HG03558 (cell line): ENCODE results near the gene CFAP77.

ENCODE experiments used
- ATAC-seq: cut with Tn5 transposase; IDR thresholded peaks from one replicate; pipeline ENCODE4 v1.9.1; 2021; ENCODE audit warnings: moderate number of reproducible peaks; ENCODE audit not compliant: unreplicated experiment; ENCODE audit errors: extremely low read depth

CFAP77 gene

DNA sequence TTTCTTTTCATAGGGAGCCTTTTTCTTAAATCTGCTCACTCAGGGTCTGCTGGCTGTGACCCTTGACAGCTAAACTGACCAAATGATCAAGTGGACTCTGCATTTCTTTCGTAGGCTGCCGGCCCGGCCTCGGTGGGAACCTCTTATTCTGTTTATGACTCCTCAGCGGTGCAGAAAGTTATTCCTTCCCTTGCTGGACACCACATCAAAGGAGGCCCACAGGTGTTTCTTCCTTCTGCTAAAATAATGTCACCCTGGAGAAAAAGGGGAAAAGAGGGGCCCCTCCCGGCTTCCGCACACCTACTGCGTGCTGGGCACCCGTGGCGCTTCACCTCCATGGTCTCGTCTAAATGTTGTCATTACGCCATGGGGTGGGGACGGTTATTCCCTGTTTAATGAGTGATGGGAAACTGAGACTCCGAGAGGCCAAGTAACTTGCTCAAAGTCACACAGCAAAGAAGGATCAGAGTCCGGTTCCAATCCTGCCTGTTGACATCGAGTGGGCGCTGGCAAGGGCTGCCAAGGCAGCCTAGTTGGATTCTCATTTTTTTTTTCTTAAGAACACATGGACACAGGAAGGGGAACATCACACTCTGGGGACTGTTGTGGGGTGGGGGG lies 72.3 kb downstream of the CFAP77 start:
- no peak for ATAC-seq

DNA sequence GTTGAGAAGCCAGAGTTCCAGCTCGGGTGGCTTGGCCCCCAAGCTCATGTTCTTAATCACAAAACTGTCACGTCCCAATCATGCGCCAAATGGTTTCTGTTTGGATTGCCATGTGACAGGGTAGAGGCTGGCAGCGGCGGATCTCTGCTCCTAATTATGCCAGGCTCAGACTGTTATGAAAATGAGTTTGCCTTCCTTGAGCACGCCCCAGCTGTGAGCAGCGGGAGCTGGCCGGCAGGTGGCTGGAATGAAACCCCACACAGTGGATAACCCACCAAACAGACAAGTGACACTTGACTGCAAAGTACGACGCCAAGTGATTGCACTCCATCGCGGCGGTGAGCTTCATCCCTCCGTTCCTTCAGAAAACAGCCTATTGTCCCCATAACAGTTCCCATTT lies 75.4 kb downstream of the CFAP77 start:
- ATAC-seq: no peak

DNA sequence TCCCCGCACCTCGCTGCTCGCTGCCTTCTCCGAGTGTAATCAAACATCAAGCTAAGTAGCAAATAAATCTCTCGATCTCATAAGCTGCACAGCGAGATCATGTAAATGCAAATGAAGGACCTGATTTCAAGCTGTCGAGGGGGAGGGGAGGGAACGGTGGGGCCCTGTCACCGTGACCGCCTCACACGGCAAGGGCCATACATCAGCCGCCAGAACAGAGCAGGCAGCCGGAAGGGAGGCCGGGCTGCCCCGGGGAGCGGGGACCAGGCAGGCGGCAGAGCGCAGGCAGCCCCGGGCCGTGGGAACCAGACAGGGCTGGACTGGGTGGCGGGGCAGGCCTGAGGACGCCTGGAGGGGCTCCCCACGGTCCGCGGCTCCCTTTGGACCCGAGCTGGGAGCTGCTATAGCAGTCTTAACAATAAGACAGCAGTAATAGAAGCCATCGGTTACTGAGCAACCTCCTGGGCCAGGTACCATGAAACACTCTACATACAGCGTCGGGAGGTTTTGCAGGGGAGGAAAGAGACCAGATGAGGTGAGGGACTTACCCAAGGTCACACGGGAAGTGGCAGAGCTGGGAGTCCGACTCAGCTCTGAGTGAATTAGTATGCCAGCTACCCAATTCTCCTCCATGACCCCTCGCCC lies 76.8 kb downstream of the CFAP77 start:
- no peak for ATAC-seq

DNA sequence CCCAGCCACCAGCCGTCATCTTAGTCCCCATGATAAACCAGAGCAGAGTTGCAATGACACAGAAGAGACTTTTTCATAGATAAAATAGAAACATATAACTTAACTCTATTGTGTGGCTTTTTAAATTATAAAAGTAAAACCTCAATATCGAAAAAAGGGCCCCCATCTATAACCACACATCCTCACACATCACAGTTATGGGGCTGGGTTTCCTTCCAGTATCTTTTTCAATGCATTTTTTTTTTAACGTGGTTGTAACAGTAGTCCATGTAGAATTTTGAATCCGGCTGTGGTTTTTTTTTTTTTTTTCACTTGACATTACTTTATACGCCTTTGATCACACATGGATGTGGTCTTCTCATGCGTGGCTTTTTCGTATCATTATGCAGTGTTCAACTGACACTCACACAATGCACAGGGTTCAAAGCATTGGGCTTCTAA lies 77.4 kb downstream of the CFAP77 start:
- ATAC-seq: no peak

DNA sequence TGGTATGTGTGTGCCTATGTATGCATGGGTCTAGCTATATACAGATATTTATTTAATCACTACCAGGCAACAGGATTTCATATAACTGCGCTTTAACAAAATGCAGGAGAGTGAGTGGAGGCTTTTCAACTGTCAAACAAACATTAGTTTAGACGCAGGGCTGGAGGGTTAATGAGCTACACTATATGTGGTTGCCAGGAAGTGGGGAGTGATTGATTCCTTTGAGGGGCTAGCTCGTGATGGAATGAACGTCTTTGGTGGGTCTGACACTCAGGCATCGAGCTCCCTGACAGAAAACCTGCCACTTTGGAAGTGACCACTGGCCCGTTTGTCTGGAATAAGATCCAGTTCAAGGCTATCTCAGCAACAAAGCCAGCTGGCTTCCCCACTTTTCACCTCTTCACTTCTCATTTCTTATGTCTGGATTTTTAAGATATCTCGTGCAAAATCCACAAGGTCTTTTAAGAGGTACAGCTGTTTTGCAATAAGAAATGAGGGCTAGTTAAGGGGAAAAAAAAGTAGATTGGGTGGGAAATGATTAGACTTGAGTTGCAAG lies 78.0 kb downstream of the CFAP77 start:
- no peak for ATAC-seq

DNA sequence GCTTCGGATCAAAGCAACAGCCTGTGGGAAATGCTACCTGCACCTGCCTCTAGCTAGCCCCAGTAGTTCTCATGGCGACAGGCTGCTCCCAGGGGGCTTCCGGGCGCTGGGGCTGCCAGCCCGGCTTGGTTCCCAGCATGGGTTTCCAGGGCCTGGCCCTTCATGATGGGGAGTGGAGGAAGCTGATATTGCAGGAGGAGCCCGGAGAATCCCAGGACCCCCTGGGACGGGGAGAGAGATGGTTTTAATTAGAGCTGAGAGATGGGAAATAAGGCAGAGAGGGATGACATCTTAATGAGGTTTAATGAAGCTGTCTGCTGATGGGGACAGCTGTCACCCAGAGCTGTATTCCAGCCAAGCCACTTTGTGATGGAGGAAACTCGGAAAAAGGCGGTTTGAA lies 78.6 kb downstream of the CFAP77 start:
- ATAC-seq: no peak

DNA sequence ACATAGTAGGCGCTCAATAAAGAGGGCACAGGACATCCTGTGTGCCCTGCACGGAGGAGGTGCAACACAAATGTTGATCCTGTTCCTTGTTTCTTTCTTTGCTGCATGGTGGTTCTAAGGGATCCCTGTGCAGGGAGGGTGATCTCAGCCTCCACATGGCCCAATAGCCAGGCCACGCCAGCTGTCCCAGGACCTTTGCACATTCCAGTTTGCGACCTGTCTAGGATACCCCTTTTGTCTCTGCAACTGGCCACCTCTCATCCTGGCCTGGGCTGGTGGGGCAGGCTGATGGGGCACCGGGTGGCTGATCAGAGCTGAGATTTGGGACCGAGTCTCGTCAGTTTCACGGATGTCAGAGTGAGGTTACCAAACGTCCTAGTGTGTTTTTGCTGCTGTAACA lies 79.5 kb downstream of the CFAP77 start:
- ATAC-seq: no peak

DNA sequence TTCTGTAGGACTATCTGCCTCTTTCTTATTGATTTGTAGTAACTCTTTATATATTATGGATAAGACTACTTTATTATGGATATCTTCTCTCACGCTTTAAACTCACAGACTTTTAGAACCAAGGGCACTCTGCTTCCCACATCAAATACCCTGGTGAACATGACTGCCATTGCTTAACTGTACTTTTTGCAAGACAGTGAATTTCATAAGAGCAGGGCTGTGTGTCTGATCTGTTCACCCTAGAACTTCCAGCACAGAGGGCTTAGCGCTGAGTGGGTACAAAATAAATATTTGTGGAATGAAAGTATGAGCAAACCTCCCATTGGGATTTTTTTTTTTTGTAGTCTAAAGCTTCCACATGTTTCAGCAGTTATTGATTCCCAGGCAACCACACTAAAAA lies 84.8 kb downstream of the CFAP77 start:
- ATAC-seq: no peak

DNA sequence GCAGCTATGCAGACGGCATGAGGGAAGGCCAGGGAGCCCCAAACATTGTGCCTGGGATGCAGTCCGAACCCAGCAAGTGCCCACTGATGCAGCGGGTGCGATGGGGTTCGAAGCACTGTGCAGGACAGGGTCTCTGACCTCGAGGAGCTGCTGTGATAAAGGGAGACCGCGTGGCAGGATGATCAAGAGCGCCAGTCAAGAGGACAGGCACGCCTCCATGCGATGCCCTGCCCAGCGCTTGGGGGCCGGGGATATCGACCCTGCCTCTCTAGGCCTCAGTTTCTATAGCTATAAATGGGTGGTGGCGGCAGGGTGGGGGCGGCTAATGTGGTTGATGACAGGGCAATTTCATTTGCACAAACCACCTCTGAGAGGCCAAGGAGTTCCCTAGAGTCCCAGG lies 87.7 kb downstream of the CFAP77 start:
- ATAC-seq: no peak

DNA sequence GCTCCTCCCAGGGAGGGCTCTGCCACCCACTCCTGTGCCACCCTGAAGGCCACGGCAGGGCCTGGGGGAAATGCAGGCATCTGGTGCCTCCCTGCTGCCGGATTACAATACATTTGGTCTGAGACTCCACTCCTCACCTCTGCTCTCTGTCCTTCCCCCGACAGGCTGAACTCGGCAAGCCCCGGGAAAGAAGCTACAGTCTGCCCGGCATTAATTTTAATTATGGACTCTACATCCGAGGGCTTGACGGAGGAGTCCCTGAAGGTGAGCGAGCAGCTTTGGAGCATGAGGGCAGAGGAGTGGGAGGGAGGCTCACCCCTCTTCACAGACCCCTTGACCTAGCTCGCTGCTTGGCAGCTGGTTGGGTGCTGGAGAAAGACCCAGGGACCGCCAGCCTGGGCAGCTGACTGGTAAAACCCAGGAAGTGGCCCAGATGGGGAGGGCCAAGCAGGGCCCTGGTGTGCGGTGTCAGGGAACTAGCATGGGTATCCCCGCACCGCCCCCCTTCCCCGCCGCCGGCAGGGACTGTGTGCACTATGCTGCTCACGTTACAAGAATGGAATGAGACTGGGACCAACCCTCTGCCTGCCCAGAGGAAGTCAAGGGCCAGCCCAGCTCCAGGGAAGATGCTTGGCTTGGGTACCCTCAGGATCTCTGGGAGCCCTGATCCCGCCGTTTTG lies 88.7 kb downstream of the CFAP77 start:
- ATAC-seq: no peak

DNA sequence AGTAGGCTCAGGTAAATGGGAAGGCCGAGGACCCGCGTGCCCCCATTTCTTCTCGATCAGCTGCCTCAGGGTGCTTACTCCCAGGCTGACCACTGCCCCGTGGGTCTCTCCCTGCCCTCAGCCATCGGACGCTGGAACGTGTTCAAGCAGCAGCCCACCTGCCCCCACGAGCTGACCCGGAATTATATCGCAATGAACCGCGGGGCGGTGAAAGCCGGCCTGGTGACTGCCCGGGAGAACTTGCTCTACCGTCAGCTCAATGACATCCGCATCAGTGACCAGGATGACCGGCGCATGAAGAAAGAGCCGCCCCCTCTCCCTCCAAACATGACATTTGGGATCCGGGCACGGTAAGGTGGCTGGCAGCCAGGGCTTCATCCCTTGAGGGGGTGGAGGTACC lies 89.2 kb downstream of the CFAP77 start:
- no peak for ATAC-seq

DNA sequence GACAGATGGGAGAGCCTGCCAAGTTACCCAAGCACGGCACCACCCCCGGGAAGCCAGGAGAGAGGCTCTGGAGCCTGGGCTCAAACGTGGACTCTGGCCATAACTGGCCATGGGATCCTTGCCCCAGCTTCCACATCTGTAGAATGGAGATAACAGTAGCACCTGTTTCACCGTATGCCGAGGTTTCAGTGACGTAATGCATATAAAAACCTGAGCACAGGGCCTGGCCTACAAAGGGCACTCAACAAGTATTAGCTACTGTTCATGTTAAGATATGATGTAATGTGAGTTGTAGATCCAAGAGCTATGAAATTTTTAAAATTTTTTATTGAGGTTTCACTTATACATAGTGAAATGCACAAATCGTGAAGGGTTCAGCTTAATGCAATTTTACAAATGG lies 90.2 kb downstream of the CFAP77 start:
- ATAC-seq: no peak

DNA sequence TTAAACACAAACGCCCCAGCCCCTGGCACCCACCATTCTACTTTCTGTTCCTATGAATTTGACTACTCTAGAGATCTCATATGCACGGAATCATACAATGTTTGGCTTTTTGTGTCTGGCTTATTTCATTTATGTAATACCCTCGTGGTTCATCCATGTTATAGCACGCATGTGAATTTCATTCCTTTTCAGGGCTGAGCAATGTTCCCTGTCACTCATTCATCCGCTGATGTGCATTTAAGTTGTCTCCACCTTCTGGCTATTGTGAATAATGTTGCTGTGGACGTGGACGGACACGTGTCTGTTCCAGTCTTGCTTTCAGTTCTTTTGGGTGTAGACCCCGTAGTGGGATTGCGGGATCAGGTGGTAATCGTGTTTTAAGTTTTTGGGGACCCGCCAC lies 92.5 kb downstream of the CFAP77 start:
- no peak for ATAC-seq

DNA sequence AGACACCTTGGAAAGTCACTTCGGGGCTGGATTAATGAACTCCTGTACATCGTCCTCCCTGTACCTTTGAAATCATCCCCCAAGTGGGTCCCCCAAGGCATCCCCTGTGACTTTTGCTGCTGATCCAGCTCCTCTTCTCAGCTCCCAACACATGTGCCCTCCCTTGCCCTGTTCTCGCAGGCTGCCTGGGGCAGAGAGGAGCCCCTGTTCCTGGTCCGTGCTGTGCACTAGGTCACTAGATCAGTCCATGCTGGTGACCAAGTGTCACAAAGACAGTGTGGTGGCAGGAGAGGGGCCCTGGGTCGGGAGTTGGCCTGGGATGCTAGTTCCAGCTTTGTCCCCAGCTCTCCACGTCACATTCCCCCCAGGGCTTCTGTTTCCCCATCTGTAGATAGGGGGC lies 93.1 kb downstream of the CFAP77 start:
- ATAC-seq: no peak

DNA sequence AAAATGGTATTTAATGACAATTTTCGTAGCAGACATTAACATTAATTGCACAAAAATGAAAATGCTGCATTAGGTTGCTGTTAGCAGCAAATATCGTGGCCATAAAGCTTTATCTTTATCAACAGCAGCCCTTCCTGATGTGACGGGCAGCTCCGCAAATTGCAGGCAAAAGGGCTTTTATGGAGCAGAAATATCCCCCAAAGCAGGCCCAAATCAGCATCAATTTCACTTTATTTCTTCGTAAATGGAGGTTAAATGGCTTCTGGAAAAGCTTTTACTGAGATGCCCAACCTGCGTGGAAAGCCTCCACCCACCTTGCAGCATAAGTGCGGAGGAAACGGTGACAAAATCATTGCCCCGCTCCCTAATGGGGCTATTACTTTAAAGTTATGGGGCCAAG lies 94.5 kb downstream of the CFAP77 start:
- ATAC-seq: no peak

DNA sequence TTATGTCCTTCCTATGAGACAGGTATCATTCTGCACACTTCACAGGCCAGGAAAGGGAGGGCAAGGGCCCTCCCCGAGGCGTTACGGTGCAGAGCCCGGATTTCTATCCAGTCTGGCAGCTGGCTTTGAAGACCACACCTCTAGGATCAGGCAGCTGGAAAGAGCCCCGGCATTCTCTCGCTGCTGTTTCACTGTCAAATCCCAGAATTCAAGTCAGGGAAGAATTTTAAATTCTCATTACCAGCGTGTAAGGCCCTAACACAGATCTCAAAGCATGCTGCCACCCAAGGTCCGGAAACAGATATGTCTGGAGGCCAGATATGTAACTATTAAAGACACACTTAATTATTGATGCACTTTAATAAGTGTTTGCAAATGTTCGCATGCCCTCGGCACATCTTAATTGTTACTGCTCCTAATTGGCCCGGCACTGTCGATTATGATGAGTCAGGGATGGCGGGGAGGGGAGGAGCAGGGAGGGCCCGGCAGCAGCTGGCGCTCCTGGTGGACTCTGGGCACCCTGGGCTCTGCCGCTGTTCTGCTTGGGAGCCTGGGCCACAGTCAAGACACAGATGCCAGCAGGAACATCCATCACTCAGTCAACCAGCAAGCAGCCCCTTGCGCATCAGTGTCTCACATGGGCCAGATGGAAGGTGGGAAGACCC lies 96.1 kb downstream of the CFAP77 start:
- ATAC-seq: no peak

DNA sequence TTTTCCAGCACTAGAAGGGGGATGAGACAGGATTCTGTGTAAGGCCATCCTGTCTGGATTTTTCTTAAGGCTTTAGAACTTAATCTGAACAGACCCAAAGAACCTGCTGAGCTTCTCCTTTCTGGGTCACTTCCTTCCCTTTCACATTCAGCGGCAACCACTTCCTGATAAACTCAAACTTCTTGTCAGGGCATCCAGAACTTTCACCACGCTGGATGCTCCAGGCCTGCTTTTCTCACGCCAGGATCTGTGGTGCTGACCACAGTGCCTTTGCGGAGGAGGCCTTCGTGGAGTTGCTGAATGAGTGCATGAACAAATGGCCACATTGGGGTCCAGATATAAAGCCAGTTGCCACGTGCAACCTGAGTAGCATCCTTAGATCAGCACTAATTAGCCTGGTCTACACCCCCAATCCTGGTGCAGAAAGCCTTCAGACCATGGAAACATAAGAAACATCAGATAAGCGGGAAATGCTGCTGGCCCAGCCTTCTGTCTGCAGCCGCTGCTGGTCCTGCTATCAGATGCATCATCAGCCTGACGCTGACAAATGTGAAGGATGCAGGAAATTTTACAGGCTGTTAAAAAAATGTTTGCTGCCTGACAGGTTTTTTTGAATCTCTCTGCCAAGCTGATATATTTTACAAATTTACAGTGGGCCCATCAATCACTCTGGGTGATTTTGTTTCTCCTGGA lies 97.1 kb downstream of the CFAP77 start:
- ATAC-seq: no peak

DNA sequence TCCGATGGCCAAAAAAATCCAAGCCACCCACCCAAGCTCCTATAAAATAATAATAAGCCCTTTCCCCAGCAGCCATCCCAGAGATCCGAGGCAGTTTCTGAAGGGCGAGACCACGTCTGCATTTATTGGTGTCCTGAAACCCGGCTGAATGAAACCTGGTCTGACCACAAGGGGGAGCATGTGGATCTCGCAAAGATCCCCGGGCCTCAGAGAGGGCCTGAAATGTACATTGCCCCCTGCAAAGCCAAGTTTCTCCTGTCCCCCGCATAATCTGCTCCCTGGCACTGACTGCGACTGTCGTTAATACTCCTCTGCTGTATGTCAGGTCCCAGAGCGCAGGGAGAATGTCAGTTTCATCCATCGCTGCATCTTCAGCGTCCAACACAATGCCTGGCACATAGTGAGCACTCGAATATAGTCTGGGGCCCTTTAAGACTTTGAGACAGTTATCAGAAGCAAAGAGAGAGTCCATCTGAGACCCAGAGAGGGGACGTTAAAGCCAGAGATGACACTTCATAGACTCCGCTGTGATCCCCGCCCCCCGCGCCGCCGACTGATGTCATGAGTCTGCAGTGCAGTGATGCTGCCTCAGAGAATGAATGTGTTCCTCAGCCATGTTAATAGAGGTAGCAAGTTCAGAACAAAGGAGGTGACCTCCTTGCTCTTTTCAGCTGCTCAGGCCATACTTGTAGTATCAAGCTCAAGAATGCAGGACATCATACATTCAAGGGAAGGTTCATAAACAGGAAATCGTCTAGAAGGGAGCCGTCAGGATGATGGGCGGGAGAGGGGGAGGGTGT lies 97.9 kb downstream of the CFAP77 start:
- ATAC-seq: no peak
